Stimulated activated CD4-positive, alpha-beta T cell treated with anti-CD3 and anti-CD28 coated beads, Interleukin-12 subunit alpha, Interleukin-12 subunit beta, amount 100 ng/mL, for 24 hours (primary cell): ENCODE measurements around the gene WDR43.

Experiments used
- DNase-seq, 2 experiments: peaks; one replicate each; pipeline ENCODE4 v3.0.0-alpha.2; 2020; ENCODE audit warnings: low read depth in 2 of 2

WDR43 gene

DNA sequence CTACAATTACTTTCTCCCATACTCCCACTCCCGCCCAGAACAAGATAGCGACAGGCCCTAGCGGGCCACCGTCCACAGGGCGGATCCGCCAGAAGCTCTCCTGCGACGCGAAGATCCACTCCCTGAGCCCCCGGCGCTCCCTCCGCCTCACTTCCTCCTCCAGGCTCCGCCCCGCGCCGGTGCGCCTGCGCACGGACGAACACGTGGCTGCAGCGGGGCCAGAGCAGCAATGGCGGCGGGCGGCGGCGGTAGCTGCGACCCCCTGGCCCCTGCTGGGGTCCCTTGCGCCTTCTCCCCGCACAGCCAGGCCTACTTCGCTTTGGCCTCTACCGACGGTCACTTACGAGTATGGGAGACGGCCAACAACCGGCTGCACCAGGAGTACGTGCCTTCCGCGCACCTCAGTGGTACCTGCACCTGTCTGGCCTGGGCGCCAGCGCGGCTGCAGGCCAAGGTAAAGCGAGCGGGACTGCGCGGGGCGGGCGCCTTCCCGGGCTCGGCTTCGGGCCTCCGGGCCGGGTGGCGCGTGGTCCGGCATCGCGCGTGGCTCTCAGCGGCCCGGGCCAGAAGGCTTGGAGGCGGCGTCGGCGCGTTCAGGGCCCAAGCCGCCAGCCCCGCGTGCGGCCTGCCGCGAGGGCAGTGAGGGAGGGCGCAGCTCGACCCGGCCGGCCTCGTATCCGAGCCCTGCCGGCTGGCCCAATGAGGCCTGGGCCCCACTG lies at the start of gene WDR43:
Gene WDR43, plus strand, starts transcription at position 198 of the 719 bp plus-strand sequence. Its CDS starts 32 bp downstream, at position 230.
- peak; percentile 93 for DNase-seq

GRCh38 chr2:28855193-28855592 lies 39.3 kb upstream of the WDR43 start:
- DNase-seq: no peak

DNA sequence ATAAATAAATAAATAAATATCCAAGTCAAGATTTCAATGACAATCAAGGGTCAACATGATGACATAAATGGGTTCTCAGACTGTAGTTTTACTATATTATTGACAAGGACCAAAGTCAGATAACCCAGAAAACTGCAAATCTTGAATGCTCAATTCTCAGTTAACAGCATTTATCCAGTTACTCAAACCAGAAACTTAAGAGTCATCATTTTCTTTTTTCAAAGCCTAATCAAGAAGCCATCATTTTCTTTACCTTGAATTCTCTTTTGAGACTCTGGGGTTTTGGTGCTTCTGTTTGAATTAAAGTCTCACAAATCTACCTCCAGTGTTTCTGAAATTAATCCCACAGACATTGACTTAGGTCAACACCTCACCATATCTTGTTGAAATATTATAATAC lies 38.5 kb upstream of the WDR43 start:
- no peak for DNase-seq

DNA sequence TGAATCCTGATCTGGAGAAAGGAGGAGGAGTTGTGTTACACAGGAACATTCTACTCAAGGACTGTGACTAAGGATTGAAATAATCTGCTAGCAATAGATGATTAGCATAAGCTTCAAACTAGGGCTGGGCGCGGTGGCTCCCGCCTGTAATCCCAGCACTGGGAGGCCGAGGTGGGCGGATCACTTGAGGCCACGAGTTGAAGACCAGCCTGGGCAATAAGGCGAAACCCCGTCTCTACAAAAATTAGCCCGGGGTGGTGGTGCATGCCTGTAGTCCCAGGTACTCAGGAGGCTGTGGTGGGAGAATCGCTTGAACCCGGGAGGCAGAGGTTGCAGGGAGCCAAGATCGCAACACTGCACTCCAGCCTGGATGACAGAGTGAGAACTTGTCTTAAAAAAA lies 25.9 kb upstream of the WDR43 start:
- DNase-seq: no peak

- no peak for DNase-seq
Measured at GRCh38 chr2:28869494-28870145, 24.8 kb upstream of the WDR43 start.

DNA sequence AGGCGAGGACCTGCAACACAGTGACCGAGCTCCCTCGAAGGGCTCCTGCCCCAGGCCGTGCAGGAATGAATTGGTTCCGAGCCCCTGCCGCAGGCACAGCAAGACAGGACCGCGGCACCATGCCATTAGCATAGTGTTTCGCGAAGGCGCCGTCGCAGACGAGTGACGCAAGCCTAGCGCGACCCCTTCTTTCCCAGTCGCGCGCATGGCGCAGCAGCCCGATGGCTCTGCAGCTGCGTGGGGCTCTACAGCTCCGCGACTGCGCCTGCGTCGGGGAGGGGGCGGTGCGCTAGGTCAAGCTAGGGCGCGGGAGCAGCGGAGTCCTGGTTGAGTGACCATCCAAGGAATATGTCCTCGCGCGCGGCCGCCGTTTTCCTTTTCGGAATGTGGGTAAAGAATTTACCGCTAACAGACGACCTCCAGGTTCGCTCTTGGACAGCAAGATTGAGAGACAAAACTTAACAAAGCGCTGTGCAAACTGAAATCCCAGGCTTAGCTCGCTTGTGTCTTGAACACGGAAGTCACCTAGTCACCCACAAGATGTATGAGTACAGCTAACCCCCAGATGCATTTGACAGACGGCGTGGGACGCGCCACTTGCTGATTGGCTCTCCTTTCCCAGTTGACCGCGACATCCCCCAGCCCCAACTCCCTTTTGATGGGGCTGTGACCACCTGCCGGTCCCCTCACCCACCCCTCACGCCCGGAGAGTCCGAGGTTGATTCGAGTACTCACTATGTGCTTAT lies 24.1 kb upstream of the WDR43 start, which contains the start of gene TRMT61B:
Gene TRMT61B, minus strand, starts transcription at position 164 of the 746 bp plus-strand sequence. Its CDS starts 32 bp downstream, at position 132.
- peak; percentile 95 to 97 for DNase-seq

DNA sequence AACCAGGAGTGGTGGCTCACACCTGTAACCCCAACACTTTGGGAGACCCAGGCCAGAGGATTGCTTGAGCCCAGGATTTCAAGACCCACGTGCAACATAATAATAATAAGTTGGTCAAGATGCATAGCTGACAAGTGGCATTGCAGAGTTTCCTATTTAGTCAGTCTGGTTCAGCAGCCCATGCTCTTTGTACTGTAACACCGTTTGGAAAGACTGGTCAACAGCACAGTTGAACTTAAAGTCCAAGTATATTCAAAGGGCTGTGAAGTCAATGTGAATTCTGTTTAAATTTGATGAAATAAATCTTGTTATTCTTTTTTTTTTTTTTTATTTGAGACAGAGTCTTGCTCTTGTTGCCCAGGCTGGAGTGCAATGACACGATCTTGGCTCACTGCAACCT lies 22.8 kb upstream of the WDR43 start:
- no peak for DNase-seq

GRCh38 chr2:28880193-28880592 lies 14.3 kb upstream of the WDR43 start:
- DNase-seq: no peak

DNA sequence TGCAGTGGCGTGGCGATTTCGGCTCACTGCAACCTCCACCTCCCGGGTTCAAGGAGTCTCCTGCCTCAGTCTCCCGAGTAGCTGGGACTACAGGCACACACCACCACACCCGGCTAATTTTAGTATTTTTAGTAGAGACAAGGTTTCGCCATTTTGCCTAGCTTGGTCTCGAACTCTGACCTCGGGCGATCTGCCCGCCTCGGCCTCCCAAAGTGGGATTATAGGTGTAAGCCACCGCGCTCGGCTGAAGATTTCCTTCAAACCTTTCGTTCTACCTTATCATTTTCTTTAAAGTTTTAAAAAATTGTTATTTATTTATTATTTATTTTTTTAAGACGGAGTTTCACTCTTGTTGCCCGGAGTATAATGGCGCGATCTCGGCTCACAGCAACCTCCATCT lies 979 bp upstream of the WDR43 start:
- no peak for DNase-seq

GRCh38 chr2:28895189-28895893 lies 874 bp downstream of the WDR43 start:
- peak; percentile 25 to 32 for DNase-seq

DNA sequence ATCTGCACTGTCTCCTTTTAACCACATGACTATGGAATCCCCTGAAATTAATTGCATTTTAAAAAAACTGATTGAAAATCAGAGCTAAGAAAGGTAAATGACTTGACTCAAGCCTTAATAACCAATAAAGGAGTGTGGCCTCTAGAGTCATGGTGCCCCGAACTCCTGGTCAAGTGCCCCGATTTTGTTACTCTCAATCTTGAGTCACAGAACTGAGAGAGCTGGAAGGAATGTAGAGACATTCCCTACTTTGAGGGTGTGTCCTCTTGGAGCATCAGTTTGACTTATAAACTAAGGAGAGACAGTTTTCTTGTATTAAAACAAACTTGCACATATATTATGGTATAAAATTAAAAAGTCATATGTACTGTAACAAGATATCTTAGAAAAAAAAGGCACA lies 2.4 kb downstream of the WDR43 start:
- no peak for DNase-seq

GRCh38 chr2:28898048-28898447 lies 3.6 kb downstream of the WDR43 start:
- no peak for DNase-seq

DNA sequence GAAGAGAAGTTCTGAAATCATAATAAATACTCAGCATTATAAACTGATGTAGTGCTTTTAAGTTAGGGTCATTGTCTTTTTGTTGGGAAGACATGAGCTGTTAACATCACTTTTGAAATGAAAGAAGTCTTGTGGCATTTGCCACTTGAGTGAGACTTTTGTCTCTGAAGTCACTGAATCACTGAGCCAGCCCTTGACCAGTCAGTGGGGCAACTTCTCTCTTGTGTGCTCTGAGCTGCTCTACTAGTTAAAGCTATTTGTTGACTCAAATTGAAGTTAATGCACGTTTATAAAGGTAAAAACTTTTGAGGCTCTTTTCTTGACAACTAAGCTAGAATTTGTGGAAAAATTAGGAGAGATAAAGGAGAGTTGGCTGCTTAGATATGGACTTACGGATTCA lies 6.7 kb downstream of the WDR43 start:
- no peak for DNase-seq

- no peak for DNase-seq
Measured at GRCh38 chr2:28901841-28902240, 7.4 kb downstream of the WDR43 start.

GRCh38 chr2:28902584-28902983 lies 8.1 kb downstream of the WDR43 start:
- DNase-seq: no peak

GRCh38 chr2:28904295-28904694 lies 9.8 kb downstream of the WDR43 start:
- no peak for DNase-seq

- DNase-seq: no peak
Measured at GRCh38 chr2:28904802-28905457, 10.5 kb downstream of the WDR43 start.

GRCh38 chr2:28905533-28905932 lies 11.1 kb downstream of the WDR43 start:
- no peak for DNase-seq

GRCh38 chr2:28906376-28906775 lies 11.9 kb downstream of the WDR43 start:
- no peak for DNase-seq

GRCh38 chr2:28906821-28907220 lies 12.4 kb downstream of the WDR43 start:
- DNase-seq: no peak

- no peak for DNase-seq
Measured at GRCh38 chr2:28908172-28908571, 13.7 kb downstream of the WDR43 start.
